DND-41 (cell line): ENCODE data around the gene CARD11.

ENCODE experiments used
- ATAC-seq: fragments of 200-7000 bp; cut with Tn5 transposase; 3 replicates; pipeline ENCODE4 v1.9.1; 2021; ENCODE audit warnings: low read depth; ENCODE audit not compliant: insufficient read depth
- DNase-seq: peaks from one replicate; pipeline ENCODE4 v3.0.0-alpha.2; 2020
- H2AFZ ChIP-seq: 2 replicates; pipeline ENCODE4 v1.6.0; 2012; ENCODE audit warnings: low read depth, low read length
- H3K27ac ChIP-seq: 2 replicates; pipeline ENCODE4 v1.5.1; 2012; ENCODE audit warnings: low read length, inconsistent platforms
- H3K27me3 ChIP-seq: fragments of 200-600 bp; sonication (generic); 2 replicates; pipeline ENCODE4 v1.6.0; 2012; ENCODE audit warnings: low read length, mild to moderate bottlenecking, inconsistent platforms; ENCODE audit not compliant: insufficient read depth, poor library complexity
- H3K36me3 ChIP-seq: 2 replicates; pipeline ENCODE4 v1.5.1; 2012; ENCODE audit warnings: low read length, inconsistent platforms; ENCODE audit not compliant: insufficient read depth
- H3K4me1 ChIP-seq: 2 replicates; pipeline ENCODE4 v1.5.1; 2012; ENCODE audit warnings: mild to moderate bottlenecking, low read length; ENCODE audit not compliant: insufficient read depth
- H3K4me2 ChIP-seq: 2 replicates; pipeline ENCODE4 v1.6.0; 2012; ENCODE audit warnings: mild to moderate bottlenecking, moderate library complexity, low read length, inconsistent platforms; ENCODE audit not compliant: insufficient read depth
- H3K4me3 ChIP-seq, 2 experiments: fragments of 200-600 bp in 1 of 2; shearing (Covaris generic) in 1 of 2; 2 replicates each; pipeline ENCODE4 v1.5.1; 2012 to 2016; ENCODE audit warnings: inconsistent platforms in 2 of 2, low read length in 2 of 2, mild to moderate bottlenecking in 2 of 2, low read depth in 1 of 2, moderate library complexity in 1 of 2
- H3K79me2 ChIP-seq: 2 replicates; pipeline ENCODE4 v1.6.0; 2012; ENCODE audit warnings: low read length, inconsistent platforms; ENCODE audit not compliant: insufficient read depth
- H3K9ac ChIP-seq: 2 replicates; pipeline ENCODE4 v1.6.0; 2012; ENCODE audit warnings: low read depth, mild to moderate bottlenecking, inconsistent platforms, low read length, moderate library complexity
- H3K9me3 ChIP-seq: 2 replicates; pipeline ENCODE4 v1.5.1; 2012; ENCODE audit warnings: low read length, moderate library complexity, mild to moderate bottlenecking, inconsistent platforms; ENCODE audit not compliant: insufficient read depth, severe bottlenecking
- H4K20me1 ChIP-seq: 2 replicates; pipeline ENCODE4 v1.6.0; 2012; ENCODE audit warnings: low read length; ENCODE audit not compliant: insufficient read depth
- EZH2 ChIP-seq: IDR thresholded peaks from 3 replicates; pipeline ENCODE4 v1.6.1; 2012; ENCODE audit warnings: borderline replicate concordance, low read depth, mild to moderate bottlenecking, moderate library complexity, low read length, inconsistent platforms; ENCODE audit not compliant: severe bottlenecking
- TF ChIP-seq, protein P1 (sequence below): IDR thresholded peaks from 2 replicates; pipeline ENCODE4 v1.5.1; 2012; ENCODE audit warnings: borderline replicate concordance, low read length, moderate library complexity, mild to moderate bottlenecking; ENCODE audit not compliant: poor library complexity, severe bottlenecking; ENCODE audit errors: extremely low read depth

Gene CARD11

DNA sequence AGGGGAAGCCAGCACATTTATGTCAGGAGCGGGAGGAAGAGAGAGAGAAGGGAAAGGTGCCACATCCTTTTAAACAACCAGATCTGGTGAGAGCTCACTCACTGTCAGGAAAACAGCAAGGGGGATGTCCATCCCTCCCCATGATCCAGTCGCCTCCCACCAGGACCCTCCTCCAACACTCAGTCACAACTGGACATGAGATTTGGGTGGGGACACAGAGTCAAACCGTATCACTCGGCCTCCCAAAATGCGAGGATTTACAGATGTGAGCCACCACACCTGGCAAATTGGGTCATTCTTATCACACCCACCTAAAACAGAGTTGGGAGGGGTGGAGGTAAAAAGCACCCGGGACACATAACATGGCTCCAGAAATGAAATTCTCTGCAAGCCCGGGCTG, 41.0 kb downstream of the CARD11 start:
- no peak for DNase-seq
- no peak for TF ChIP-seq EZH2
- TF ChIP-seq, protein P1, sequence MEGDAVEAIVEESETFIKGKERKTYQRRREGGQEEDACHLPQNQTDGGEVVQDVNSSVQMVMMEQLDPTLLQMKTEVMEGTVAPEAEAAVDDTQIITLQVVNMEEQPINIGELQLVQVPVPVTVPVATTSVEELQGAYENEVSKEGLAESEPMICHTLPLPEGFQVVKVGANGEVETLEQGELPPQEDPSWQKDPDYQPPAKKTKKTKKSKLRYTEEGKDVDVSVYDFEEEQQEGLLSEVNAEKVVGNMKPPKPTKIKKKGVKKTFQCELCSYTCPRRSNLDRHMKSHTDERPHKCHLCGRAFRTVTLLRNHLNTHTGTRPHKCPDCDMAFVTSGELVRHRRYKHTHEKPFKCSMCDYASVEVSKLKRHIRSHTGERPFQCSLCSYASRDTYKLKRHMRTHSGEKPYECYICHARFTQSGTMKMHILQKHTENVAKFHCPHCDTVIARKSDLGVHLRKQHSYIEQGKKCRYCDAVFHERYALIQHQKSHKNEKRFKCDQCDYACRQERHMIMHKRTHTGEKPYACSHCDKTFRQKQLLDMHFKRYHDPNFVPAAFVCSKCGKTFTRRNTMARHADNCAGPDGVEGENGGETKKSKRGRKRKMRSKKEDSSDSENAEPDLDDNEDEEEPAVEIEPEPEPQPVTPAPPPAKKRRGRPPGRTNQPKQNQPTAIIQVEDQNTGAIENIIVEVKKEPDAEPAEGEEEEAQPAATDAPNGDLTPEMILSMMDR, result no peak
- H3K79me2 ChIP-seq, result no peaks in the 10 kb centered on the region

DNA sequence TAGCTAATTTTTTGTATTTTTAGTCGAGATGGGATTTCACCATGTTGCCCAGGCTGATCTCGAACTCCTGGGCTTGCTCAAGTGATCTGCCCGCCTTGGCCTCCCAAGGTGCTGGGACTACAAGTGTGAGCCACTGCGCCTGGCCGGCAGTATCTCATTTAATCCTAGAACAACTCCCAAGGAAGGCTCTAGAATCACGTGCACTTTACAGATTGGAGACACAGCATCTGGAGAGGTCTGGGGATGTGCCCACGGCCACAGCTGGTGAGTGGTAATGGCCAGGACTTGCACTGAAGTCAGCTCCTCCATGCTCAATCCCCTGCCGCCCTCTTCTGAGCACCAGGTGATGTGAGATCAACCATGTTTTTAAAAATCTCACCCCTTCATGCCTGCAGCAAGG, 43.1 kb downstream of the CARD11 start:
- H3K9ac ChIP-seq, result no peak overlapping the region
- DNase-seq, result no peak
- H3K36me3 ChIP-seq, result no peaks in the 10 kb centered on the region
- no peak overlapping the region for H2AFZ ChIP-seq
- no peaks in the 10 kb centered on the region; the same call in 1 of the 2 replicates for H4K20me1 ChIP-seq
- no peak for ATAC-seq
- no peaks in the 10 kb centered on the region for H3K27me3 ChIP-seq
- no peak for TF ChIP-seq EZH2
- TF ChIP-seq, protein P1, result no peak
- no peaks in the 10 kb centered on the region for H3K4me1 ChIP-seq
- H3K27ac ChIP-seq, result no peak overlapping the region
- no peaks in the 10 kb centered on the region for H3K9me3 ChIP-seq
- no peak overlapping the region for H3K4me2 ChIP-seq
- no peaks in the 10 kb centered on the region for H3K79me2 ChIP-seq
- no peak overlapping the region for H3K4me3 ChIP-seq

More for the DNA sequence above, 41.0 kb downstream of the CARD11 start:
- H3K9me3 ChIP-seq, result no peaks in the 10 kb centered on the region
- no peak overlapping the region for H3K9ac ChIP-seq
- peaks cover 3% of the 10 kb centered on the region for H3K27me3 ChIP-seq
- no peaks in the 10 kb centered on the region for H3K36me3 ChIP-seq
- H3K4me1 ChIP-seq, result no peaks in the 10 kb centered on the region
- ATAC-seq, result no peak
- no peak overlapping the region for H3K27ac ChIP-seq
- H4K20me1 ChIP-seq, result no peaks in the 10 kb centered on the region; the same call in 1 of the 2 replicates
- H2AFZ ChIP-seq, result no peak overlapping the region
- H3K4me2 ChIP-seq, result no peak overlapping the region
- H3K4me3 ChIP-seq, result no peak overlapping the region

DNA sequence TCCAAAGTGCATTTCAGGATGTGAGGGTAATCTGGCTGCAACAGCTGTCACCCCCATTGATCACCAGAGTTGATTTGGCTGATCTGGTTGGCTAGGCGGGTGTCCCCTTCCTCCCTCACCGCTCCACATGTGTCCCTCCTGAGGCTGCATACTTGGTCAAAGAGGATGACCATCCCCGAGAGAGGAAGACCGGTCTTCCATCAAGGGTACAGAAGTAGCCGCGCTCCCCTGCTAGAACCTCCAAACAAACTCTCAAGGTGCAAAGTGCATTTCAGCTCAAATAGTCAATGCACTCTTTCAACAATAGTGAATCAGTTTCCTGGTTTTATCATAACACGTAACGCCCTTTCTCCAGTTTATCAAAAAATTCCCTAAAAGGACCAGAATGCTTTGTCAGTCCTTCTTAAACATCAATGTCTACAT, 44.6 kb downstream of the CARD11 start:
- TF ChIP-seq, protein P1, result no peak
- TF ChIP-seq EZH2, result no peak
- no peak overlapping the region for H3K27ac ChIP-seq
- H3K79me2 ChIP-seq, result no peaks in the 10 kb centered on the region
- H3K4me1 ChIP-seq, result no peaks in the 10 kb centered on the region
- DNase-seq (no peak), ATAC-seq (no peak)
- H3K27me3 ChIP-seq, result no peaks in the 10 kb centered on the region
- H3K36me3 ChIP-seq, result no peaks in the 10 kb centered on the region
- H2AFZ ChIP-seq, result no peak overlapping the region
- H3K9me3 ChIP-seq, result no peaks in the 10 kb centered on the region
- H4K20me1 ChIP-seq, result no peaks in the 10 kb centered on the region; the same call in 1 of the 2 replicates
- no peak overlapping the region for H3K4me2 ChIP-seq
- no peak overlapping the region for H3K9ac ChIP-seq
- no peak overlapping the region for H3K4me3 ChIP-seq

DNA sequence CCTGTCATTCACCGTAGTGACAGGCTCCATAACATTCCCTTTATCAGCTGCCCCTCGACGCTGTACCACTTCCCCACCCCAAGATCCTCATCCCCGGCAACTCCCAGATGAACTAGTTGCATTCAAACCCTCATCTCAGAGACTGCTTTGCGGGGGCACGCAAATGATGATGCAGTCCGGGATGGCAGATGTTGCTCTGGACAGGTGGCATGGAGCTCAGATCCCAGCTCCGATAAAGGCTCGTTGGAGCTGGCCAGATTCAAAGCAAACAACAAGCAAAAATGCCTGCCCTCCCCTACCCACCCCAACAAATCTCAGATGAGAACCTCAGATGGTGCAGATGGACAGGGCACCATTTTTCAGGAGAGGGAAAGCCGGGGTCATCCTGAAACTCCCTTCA, 46.7 kb downstream of the CARD11 start:
- Histone ChIP-seq H3K27me3 (no peaks in the 10 kb centered on the region), H3K27ac (no peak overlapping the region), H3K9me3 (no peaks in the 10 kb centered on the region), H3K4me1 (no peaks in the 10 kb centered on the region), H3K36me3 (no peaks in the 10 kb centered on the region), H3K79me2 (no peaks in the 10 kb centered on the region), H2AFZ (no peak overlapping the region), H3K4me3 (no peak overlapping the region), H3K9ac (no peak overlapping the region), H3K4me2 (no peak overlapping the region), H4K20me1 (no peaks in the 10 kb centered on the region)
- no peak for DNase-seq
- TF ChIP-seq EZH2, result no peak
- TF ChIP-seq, protein P1, result no peak
- no peak for ATAC-seq
